GM19324 (cell line): ENCODE results near the gene PCSK4.
A peak's percentile ranks its signal among the peaks of the same experiment; 100 is the strongest.
"Not testable (repeated sequence)": the region's sequence is repeated elsewhere in the genome, so short reads cannot be mapped to it uniquely, and the experiment has no call there.

Source experiments
- ATAC-seq: cut with Tn5 transposase; IDR thresholded peaks from one replicate; pipeline ENCODE4 v1.9.1; 2021; ENCODE audit warnings: mild to moderate bottlenecking, moderate library complexity; ENCODE audit not compliant: unreplicated experiment, low FRiP score

PCSK4 gene

GRCh38 chr19:1489463-1490310 is 463 bp downstream of the PCSK4 start:
- no peak for ATAC-seq

GRCh38 chr19:1488282-1488601 is 1.9 kb downstream of the PCSK4 start:
- ATAC-seq = no peak

- ATAC-seq = no peak
Observed at GRCh38 chr19:1487576-1488281, 2.4 kb downstream of the PCSK4 start.

GRCh38 chr19:1486720-1487575 is 3.2 kb downstream of the PCSK4 start:
- ATAC-seq = no peak

GRCh38 chr19:1483979-1484428 is 6.1 kb downstream of the PCSK4 start:
- ATAC-seq = no peak

DNA sequence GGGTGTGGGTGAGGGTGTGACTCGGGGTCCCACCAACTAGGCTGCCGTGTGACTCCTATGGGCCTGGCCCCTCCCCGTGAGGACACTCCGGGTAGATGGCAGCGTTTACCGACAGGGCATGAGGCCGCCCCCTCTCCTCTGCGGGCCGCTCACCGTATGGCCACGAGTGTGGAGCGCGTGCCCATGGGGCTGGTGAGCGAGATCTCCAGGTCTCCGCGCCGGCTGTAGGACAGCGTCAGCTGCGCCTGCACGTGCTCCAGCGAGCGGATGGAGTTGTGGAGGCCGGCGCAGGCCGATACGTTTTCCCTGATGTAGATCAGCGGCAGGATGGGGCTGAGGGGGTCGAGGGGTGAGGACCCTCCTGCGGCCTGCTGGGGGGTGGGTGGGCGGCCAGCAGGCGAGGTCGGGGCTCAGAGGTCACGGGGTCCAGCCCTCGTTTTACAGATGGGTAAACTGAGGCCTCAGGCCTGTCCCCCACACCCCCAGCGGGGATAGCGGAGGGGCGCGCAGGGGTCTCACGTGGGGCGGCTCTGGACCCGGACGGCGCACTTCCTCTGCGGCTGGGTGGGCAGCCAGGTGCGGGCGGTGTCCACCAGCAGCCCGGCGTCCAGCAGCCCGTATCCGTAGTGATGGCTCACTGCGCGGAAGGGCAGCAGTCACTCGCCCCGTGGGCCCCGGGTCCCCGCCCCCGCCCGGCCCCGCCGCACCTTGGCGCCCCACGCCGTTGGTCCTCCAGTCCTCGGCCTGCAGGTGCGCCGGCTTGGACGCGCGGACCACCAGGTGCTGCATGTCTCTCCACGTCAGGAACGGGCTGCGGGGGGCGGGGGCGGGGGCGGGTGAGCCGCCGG is 6.8 kb downstream of the PCSK4 start:
- no peak for ATAC-seq

- no peak for ATAC-seq
Observed at GRCh38 chr19:1482361-1483130, 7.6 kb downstream of the PCSK4 start.

DNA sequence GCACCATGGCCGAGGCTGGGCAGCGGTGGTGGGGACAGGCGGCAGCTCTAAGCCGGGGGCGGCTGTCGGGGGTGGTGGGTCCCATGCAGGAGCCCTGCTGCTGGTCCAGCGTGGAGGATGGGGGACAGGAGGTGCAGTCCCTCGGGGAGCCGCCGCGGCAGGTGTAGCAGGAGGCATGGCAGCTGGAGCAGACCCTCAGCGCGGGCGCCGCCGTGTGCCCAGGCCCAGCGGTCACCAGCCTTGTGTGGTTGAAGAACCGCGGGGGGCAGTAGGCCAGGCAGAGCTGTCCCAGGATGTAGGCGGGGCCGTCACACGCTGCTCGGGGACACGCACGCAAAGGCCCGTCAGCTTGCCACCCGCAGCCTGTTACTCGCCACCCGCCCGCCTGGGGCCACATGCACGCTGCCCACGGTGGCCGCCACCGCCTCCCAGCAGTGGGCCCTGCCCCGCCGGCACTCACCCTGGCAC is 8.2 kb downstream of the PCSK4 start:
- no peak for ATAC-seq

DNA sequence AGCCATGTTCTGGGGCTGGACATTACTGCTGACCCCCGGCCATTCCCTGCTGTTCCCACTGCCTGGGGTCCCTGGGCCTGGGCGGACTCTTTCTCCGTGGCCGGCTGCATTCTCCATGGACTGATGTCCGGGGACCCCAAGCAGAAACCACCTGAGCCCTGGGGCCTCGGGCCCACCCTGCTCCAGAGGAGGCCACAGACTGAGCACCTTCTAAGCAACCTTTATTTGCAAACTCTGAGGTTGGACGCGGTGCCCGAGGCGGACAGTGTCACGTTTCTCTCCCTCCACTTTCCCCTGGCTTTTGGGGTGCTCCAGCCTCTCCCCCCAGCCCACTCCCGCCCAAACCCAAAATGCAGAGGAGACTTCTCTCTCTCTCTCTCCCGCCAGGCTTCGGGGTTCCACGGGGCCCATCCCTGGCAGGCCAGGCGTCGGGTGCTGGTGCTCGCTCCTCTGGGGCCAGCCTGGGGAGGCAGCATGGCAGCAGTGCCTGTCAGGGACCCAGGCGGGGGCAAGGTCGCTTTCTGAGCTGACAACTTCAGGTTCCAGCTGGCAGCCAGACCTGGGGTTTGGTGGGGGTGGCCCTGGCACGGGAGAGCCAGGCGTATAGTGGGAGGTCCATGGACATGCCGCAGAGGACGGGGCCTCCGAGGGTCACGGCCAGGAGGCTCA is 8.8 kb downstream of the PCSK4 start:
- ATAC-seq = no peak

GRCh38 chr19:1478934-1479707 is 11.0 kb downstream of the PCSK4 start, which contains the start of gene C19orf25:
C19orf25 (minus strand) TSS chr19:1479215; CDS start chr19:1478903, 312 bp downstream.
- ATAC-seq = peak; percentile 87

- ATAC-seq = not testable (repeated sequence)
Observed at GRCh38 chr19:1477056-1477455, 13.1 kb downstream of the PCSK4 start.

GRCh38 chr19:1475751-1476437 is 14.3 kb downstream of the PCSK4 start:
- ATAC-seq = no peak

- no peak for ATAC-seq
Observed at GRCh38 chr19:1474765-1475351, 15.3 kb downstream of the PCSK4 start.

DNA sequence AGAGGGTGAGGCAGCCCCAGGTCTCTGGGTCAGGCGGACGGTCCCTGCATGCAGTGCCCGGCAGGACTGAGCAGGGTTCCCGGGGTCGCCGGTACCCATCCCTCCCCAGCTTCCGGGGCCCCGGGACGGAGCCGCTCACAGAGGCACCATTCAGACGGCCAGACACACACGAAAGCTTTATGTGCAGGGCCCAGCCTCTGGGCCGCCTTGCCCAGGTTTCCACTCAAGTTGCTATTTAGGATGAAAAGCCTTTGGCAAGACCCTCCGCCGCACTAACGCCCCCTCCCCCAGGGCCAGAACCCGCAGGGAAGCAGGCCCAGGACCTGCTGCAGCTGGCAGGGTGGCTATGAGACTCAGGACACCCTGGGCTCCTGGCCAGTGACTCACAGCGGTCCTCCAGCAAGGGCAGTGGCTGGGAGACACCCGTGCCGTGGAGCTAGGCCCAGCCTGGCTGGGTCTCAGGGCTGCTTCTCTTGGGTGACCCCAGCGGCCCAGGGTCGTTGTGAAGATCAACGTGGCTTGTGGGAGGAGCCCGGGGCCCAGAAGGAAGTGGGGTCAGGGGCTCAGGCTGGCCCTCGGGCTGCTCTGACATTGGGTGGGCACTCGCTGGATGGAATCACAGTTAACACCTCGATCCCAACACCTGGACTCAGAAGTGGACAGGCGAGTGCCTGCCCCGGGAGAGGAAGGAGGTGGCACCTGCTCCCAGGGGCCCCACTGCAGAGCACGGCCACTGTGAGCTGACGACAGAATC is 16.0 kb downstream of the PCSK4 start:
- no peak for ATAC-seq

DNA sequence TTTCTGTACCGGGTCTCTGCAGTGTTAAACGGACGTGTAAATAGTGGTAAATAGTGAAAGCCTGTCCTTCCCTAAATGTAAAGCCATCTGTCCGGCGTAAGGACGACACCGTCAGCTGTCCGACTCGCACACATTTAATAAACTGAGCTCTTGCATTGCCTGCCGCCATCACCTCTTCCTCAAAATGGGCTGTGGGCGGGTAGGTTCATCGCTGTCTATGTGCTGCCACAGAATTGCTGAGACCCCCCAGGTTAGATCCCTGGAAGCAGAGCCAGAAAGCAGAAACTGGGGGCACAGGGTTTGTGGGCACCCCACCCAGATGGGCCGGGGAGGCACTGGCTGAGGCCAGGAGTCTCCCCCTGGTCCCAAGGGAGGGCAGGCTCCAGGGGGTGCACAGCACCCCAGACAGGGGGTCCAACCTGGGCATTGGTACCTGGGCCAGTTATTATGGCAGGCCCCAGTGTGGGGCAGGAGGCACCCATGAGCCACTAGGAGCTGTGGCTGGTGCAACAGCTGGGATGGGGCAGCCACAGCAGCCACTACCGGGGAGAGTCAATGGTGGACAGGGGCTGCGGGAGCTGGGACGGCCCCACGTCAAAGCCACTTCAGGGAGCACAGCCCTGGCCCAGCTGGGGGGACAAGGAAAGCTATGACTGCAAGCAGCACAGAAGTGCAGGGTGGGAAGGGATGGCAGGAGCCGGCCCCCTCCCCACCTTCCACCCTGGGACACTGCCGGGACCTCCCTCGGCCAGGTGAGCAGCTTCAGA is 16.9 kb downstream of the PCSK4 start:
- no peak for ATAC-seq
